DMS 273 (cell line): ENCODE results near the gene PRICKLE1.
A peak's percentile ranks its signal among the peaks of the same experiment; 100 is the strongest.

Experiments used
- DNase-seq: peaks from one replicate; lab custom pipeline; 2025; ENCODE audit not compliant: unreplicated experiment; lab: John Stamatoyannopoulos, UW

Gene PRICKLE1

GRCh38 chr12:42496886-42497285 lies 92.7 kb downstream of the PRICKLE1 start:
- DNase-seq = no peak

- DNase-seq = no peak
These were observed 94.3 kb downstream of the PRICKLE1 start for GRCh38 chr12:42495244-42495643.

- no peak for DNase-seq
These were observed 97.3 kb downstream of the PRICKLE1 start for GRCh38 chr12:42492267-42492666.

- DNase-seq = no peak
These were observed 99.2 kb downstream of the PRICKLE1 start for GRCh38 chr12:42490261-42490842.

- DNase-seq = no peak
These were observed 103.1 kb downstream of the PRICKLE1 start for GRCh38 chr12:42486407-42486806.

- no peak for DNase-seq
These were observed 103.7 kb downstream of the PRICKLE1 start for GRCh38 chr12:42485823-42486222.

GRCh38 chr12:42484996-42485395 lies 104.5 kb downstream of the PRICKLE1 start:
- DNase-seq = no peak

- DNase-seq = peak; percentile 69
These were observed 106.1 kb downstream of the PRICKLE1 start for GRCh38 chr12:42483521-42483790.

GRCh38 chr12:42482748-42483520 lies 106.6 kb downstream of the PRICKLE1 start:
- peak; percentile 86 for DNase-seq

GRCh38 chr12:42482041-42482747 lies 107.4 kb downstream of the PRICKLE1 start:
- no peak for DNase-seq

- DNase-seq = no peak
These were observed 108.2 kb downstream of the PRICKLE1 start for GRCh38 chr12:42481368-42481767.

- no peak for DNase-seq
These were observed 111.6 kb downstream of the PRICKLE1 start for GRCh38 chr12:42477941-42478340.

- no peak for DNase-seq
These were observed 114.4 kb downstream of the PRICKLE1 start for GRCh38 chr12:42475106-42475505.

GRCh38 chr12:42474391-42474790 lies 115.2 kb downstream of the PRICKLE1 start:
- DNase-seq = no peak

- no peak for DNase-seq
These were observed 116.0 kb downstream of the PRICKLE1 start for GRCh38 chr12:42473561-42473960.

GRCh38 chr12:42473130-42473529 lies 116.4 kb downstream of the PRICKLE1 start:
- DNase-seq = no peak

- DNase-seq = no peak
These were observed 117.2 kb downstream of the PRICKLE1 start for GRCh38 chr12:42472376-42472775.

GRCh38 chr12:42469355-42470175 lies 120.0 kb downstream of the PRICKLE1 start:
- DNase-seq = no peak

- DNase-seq = no peak
These were observed 120.6 kb downstream of the PRICKLE1 start for GRCh38 chr12:42468921-42469320.

GRCh38 chr12:42468341-42468821 lies 121.2 kb downstream of the PRICKLE1 start:
- DNase-seq = no peak

GRCh38 chr12:42463671-42464070 lies 125.9 kb downstream of the PRICKLE1 start:
- DNase-seq = no peak
